Activated CD8-positive, alpha-beta memory T cell treated with anti-CD3 and anti-CD28 coated beads, Interleukin-2, amount 50 U/mL, for 48 hours (primary cell): Measurements from ENCODE around the gene FOSB.
A peak's percentile ranks its signal among the peaks of the same experiment; 100 is the strongest.

Experiments used
- DNase-seq: peaks from one replicate; pipeline ENCODE4 v3.0.0-alpha.2; 2020

Gene FOSB

GRCh38 chr19:45485305-45486077, 17.7 kb downstream of the FOSB start:
- DNase-seq = peak; percentile 99

GRCh38 chr19:45488708-45489107, 20.9 kb downstream of the FOSB start:
- no peak for DNase-seq

GRCh38 chr19:45489216-45489855, 21.5 kb downstream of the FOSB start:
- no peak for DNase-seq

DNA sequence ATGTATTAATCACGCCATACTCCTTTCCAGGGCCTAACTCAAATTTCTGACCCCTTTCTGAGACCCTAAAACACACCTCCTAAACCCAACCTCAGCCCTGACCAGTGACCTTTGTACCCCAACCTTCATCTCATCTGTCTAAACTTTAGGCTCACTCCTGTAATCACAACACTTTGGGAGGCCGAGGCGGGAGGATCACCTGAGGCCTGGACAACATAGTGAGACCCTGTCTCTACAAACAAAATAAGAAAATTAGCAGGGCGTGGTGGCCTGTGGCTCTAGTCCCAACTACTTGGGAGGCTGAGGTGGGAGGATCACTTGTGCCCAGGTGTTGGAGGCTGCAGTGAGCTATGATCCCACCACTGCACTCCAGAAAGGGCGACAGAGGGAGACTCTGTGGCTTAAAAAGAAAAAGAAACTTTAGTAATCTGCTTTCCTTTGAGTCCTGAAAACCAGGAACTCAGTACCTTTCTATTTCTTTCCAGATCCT, 24.4 kb downstream of the FOSB start:
- no peak for DNase-seq

DNA sequence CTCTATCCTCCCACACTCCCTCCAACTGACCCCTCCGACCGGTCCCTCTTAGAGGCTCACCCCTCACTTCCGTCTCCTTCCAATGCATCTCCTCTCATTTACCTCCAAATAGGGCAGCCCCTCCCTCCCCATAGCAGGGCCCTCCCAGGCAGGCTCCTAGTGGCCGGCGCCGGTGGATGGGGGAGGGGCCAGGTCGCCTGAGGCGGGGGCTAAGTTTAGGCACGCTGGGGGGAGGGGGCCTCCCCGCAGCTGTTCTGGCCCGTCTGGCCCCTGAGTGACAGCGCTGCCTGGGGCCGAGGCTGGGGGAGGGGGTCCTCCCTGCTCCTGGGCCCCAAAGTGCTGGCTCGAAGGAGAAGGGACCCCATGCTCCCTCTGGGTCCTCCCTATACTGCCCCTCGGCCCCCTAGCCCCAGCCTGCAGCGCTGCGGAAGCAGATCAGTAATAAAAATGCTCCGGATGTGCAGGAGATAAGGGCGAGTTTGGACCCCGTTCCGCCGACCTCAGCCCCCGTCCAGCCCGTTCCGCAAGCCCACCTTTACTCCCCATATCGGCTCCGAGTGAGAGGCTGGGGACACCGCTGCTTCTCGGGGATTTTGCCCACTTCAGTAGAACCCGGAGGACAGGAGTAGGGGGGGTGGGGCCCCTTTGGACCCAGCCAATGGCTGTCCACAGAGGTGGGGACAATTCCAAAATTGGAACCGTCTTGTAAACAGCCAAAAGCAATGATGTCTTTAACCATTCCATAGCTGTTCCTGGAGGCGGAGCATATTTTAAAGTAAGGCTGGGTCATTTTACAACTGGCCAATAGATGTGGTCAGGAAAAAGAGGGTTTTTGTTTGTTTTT, 25.1 kb downstream of the FOSB start:
- no peak for DNase-seq

DNA sequence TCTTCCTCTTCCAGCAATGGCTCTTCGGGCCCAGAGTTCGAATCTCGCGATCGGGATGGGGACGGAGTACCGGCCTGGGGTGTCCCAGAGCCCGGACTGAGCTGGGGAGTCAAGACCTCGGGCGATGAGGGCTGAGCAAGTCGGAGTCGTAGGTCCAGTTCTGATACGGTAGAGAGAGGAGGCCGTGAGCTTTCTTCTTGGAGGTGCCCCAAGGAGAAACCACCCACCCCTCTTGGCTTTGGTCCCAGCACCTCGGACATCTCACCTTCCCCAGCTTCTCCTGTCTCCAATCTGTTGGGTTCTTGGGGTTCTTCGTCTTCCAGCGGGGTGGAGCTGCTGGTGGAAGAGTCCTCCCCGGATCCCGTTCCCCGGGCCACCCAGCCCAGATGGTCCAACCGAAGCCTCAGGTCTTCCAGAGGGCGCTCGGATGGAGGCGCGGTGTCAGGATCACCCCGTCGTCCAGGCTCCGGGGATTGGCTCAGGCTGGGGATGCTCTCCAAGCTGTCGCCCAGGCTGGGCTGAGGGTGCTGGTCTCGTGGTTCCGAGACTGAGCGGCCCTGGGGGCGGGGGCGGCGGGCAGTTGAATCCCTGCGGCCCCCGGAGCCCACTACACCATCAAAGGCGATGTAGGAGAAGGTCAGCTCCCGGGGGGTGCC, 26.6 kb downstream of the FOSB start:
- DNase-seq = no peak

DNA sequence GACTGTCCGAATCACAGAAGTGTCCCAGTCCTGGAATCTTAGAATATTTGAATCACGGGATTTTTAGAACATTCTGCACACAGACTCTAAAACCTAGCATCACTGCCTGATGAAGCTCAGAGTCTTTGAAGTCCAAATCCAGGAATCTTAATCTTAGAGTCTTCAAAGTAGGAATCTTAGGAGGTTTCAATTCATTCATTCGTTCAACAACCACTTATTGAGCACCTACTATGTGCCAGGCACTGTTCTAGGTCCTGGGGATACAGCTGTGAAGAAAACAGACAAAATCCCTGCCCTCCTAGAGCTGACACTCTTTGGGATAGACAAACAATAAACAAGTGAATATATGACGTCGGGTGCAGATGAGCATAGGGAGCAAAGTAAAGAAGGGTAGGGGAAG, 27.4 kb downstream of the FOSB start:
- DNase-seq = no peak

- DNase-seq = peak; percentile 76
Measured at GRCh38 chr19:45496349-45496953, 28.7 kb downstream of the FOSB start.

DNA sequence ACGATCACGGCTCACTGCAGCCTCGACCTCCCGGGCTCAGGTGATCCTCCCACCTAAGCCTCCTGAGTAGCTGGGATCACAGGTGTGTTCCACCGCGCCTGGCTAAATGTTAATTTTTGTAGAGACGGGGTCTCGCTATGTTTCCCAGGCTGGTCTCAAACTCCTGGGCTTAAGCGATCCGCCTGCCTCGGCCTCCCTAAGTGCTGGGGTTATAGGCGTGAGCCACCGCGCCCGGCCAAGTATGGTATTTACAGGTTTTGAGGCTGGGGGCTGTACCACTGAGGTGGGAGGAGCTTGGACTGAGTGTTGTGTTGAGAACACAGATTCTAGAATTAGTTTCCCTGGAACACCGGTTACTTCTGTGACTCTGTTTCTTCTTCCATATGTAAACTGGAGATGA, 30.0 kb downstream of the FOSB start:
- no peak for DNase-seq

- DNase-seq = peak; percentile 86
Measured at GRCh38 chr19:45498411-45499195, 30.8 kb downstream of the FOSB start, which contains the start of gene PPM1N. TSS of gene PPM1N (plus strand) at chr19:45498443. CDS start at chr19:45498473, 30 bp downstream.

DNA sequence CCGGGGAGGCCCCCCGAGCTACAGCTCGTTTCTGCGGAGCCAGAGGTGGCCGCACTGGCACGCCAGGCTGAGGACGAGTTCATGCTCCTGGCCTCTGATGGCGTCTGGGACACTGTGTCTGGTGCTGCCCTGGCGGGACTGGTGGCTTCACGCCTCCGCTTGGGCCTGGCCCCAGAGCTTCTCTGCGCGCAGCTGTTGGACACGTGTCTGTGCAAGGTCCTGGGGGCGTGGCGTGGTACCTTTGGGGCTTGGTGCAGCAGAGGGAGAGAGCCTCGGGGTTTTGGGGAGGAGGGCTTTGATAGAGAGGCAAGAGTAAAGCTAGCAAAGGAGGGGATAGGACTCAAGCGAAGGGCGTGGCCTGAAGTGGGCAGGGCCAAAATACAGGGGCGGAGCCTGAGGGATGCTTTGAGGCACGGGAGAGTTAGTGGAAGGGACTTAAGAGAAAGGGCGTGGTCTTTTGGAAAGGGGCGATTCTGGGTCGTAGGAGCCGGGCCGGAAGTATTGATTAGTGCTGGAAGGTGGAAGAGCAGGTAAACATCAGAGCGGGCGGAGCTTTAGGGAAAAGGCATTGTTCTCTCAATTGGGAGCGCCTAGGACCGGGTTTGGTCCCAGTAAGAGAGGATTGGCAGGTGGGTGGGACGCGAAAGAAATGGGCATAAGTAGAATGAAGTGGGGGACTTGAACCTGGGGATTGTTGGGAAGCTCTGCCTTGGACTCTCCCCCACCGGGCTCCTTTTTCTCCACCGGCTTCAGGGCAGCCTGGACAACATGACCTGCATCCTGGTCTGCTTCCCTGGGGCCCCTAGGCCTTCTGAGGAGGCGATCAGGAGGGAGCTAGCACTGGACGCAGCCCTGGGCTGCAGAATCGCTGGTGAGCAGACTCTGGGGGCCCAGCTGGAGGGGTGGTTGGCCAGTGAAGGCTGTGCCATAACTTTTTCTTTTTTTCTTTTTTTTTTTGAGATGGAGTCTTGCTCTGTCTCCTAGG, 31.7 kb downstream of the FOSB start:
- peak; percentile 84 for DNase-seq

GRCh38 chr19:45500918-45501729, 33.3 kb downstream of the FOSB start:
- DNase-seq = no peak

GRCh38 chr19:45501730-45502014, 33.9 kb downstream of the FOSB start:
- no peak for DNase-seq

- DNase-seq = no peak
Measured at GRCh38 chr19:45502111-45502510, 34.3 kb downstream of the FOSB start.

- DNase-seq = no peak
Measured at GRCh38 chr19:45503909-45504308, 36.1 kb downstream of the FOSB start.

DNA sequence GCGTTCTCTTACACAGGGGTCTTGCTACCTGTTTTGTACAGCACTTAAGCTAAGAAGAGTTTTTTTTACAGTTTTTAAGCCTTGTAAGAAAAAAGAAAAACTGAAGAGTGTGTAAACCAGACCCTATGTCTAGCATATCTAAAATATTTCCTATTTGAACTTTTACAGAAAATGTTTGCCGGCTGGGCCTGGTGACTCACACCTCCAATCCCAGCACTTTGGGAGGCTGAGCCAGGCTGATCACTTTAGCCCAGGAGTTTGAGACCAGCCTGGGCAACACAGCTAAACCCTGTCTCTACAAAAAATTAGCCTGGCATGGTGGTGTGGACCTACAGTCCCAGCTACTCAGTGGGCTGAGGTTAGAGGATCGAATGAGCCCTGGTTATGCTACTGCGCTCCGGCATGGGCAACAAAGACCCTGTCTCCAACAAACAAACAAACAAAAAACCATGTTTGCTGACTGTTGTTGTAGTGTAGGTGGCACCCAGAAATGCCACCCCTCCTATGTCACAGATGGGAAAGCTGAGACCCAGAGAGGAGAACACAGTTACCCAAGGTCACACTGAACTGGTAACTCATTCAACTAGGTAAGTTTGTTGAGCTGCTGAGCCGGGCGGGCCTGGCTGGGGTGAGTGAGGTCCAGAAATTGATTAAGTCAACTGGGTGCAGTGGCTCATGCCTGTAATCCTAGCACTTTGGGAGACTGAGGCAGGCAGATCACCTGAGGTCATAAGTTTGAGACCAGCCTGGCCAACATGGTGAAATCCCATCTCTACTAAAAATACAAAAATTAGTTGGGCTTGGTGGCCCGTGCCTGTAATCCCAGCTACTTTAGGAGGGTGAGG, 37.6 kb downstream of the FOSB start:
- no peak for DNase-seq

GRCh38 chr19:45505996-45506245, 38.1 kb downstream of the FOSB start:
- no peak for DNase-seq

GRCh38 chr19:45506246-45506988, 38.6 kb downstream of the FOSB start:
- DNase-seq = peak; percentile 100
